IPS-15b (cell line): ENCODE measurements around the gene TMEM213.
"Not testable (repeated sequence)": the region's sequence is repeated elsewhere in the genome, so short reads cannot be mapped to it uniquely, and the experiment has no call there.

Experiments used
- H3K27me3 ChIP-seq: one replicate; pipeline ENCODE4 v1.6.1; 2013; ENCODE audit warnings: low read length; ENCODE audit not compliant: control insufficient read depth, insufficient read depth
- H3K36me3 ChIP-seq: one replicate; pipeline ENCODE4 v1.6.1; 2013; ENCODE audit warnings: low read length; ENCODE audit not compliant: control insufficient read depth, insufficient read depth
- H3K4me1 ChIP-seq: one replicate; pipeline ENCODE4 v1.6.1; 2013; ENCODE audit warnings: mild to moderate bottlenecking, low read length; ENCODE audit not compliant: control insufficient read depth, insufficient read depth
- H3K4me3 ChIP-seq: one replicate; pipeline ENCODE4 v1.5.1; 2013; ENCODE audit warnings: low read depth, low read length
- H3K9ac ChIP-seq: one replicate; pipeline ENCODE4 v1.6.1; 2013; ENCODE audit warnings: low read depth, mild to moderate bottlenecking, low read length
- H3K9me3 ChIP-seq: one replicate; pipeline ENCODE4 v1.6.1; 2013; ENCODE audit warnings: mild to moderate bottlenecking, low read length; ENCODE audit not compliant: control insufficient read depth, insufficient read depth

Gene TMEM213

GRCh38 chr7:138799336-138800000, 1.7 kb downstream of the TMEM213 start:
- Histone ChIP-seq H3K9me3 (no peaks in the 10 kb centered on the region), H3K4me1 (peaks cover 12% of the 10 kb centered on the region), H3K9ac (no peak overlapping the region), H3K27me3 (no peaks in the 10 kb centered on the region), H3K4me3 (no peak overlapping the region), H3K36me3 (no peaks in the 10 kb centered on the region)

DNA sequence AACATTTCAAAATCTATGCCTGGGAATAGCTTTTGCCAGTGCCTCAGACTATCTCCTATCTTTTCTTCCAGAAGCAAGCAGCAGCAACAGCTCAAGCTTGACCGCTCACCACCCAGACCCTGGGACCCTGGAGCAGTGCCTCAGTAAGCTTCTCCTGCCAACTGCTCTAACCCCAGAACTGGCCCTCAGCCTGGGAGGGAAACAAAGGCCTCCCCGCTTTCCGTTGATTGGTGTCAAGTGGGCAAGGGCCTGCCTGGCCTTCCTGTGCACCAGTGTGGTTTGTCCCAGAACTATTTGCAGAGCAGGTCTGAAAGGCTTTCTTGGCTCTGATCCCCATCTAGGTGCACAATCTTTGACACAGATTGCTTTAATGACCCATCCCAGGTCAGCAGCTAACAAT, 3.5 kb downstream of the TMEM213 start:
- no peaks in the 10 kb centered on the region for H3K9me3 ChIP-seq
- no peaks in the 10 kb centered on the region for H3K27me3 ChIP-seq

GRCh38 chr7:138802706-138803105, 4.9 kb downstream of the TMEM213 start:
- no peak overlapping the region for H3K4me3 ChIP-seq
- no peaks in the 10 kb centered on the region for H3K9me3 ChIP-seq
- no peaks in the 10 kb centered on the region for H3K36me3 ChIP-seq
- peaks cover 8% of the 10 kb centered on the region for H3K4me1 ChIP-seq
- H3K27me3 ChIP-seq = no peaks in the 10 kb centered on the region
- H3K9ac ChIP-seq = no peak overlapping the region

More for the DNA sequence above, 3.5 kb downstream of the TMEM213 start:
- Histone ChIP-seq H3K4me3 (no peak overlapping the region), H3K4me1 (peaks cover 12% of the 10 kb centered on the region), H3K36me3 (no peaks in the 10 kb centered on the region), H3K9ac (no peak overlapping the region)

DNA sequence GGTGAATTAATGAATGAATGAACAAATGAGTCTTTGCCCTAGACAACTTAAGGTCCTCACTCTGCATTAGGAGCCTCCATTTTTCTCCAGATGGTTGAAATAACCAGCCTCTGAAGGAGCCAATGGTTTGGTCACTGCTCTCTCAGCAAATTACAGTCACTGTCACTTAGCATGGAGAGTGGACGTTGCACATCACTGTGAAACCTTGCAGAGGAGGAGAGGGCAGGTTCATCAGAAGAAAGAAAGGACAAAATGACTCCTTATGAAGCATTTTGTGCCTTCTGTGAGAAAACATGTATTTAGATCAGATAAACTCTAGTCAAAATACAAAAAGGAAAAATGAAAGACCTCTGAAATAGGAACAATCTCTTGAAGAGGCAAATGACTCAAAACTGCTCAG, 6.8 kb downstream of the TMEM213 start:
- Histone ChIP-seq H3K36me3 (no peaks in the 10 kb centered on the region), H3K27me3 (no peaks in the 10 kb centered on the region), H3K4me1 (no peaks in the 10 kb centered on the region), H3K9ac (no peak overlapping the region), H3K4me3 (no peak overlapping the region), H3K9me3 (no peaks in the 10 kb centered on the region)

GRCh38 chr7:138809346-138809745, 11.6 kb downstream of the TMEM213 start:
- H3K4me3 ChIP-seq = no peak overlapping the region
- no peaks in the 10 kb centered on the region for H3K36me3 ChIP-seq
- H3K4me1 ChIP-seq = no peaks in the 10 kb centered on the region
- H3K9me3 ChIP-seq = no peaks in the 10 kb centered on the region
- H3K9ac ChIP-seq = no peak overlapping the region
- no peaks in the 10 kb centered on the region for H3K27me3 ChIP-seq

DNA sequence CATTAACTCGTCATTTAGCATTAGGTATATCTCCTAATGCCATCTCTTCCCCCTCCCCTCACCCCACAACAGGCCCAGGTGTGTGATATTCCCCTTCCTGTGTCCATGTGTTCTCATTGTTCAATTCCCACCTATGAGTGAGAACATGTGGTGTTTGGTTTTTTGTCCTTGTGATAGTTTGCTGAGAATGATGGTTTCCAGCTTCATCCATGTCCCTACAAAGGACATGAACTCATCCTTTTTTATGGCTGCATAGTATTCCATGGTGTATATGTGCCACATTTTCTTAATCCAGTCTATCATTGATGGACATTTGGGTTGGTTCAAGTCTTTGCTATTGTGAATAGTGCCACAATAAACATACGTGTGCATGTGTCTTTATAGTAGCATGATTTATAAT, 13.5 kb downstream of the TMEM213 start:
- H3K9ac ChIP-seq, H3K27me3 ChIP-seq, H3K36me3 ChIP-seq, H3K9me3 ChIP-seq, H3K4me3 ChIP-seq, H3K4me1 ChIP-seq: not testable (repeated sequence)

DNA sequence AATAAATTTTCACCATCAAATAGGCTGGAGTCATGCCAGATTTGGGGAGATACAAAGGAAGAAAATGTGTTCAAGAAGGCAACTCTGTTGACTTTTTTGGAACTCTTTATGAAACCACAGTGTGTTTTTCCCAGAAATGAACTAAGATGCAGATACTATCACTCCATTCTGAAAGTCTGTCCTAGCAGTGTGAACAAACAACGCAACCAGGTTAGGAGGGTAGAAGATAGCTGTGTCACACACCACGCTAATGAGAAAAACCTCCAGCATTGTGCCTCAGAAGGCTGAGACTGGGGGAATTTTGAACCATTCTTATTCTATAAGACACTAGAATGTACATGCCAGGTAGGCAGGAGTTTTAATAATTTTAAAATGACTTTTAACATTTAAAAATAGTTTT, 16.2 kb downstream of the TMEM213 start:
- Histone ChIP-seq H3K4me3 (no peak overlapping the region), H3K27me3 (no peaks in the 10 kb centered on the region), H3K4me1 (no peaks in the 10 kb centered on the region), H3K9ac (no peak overlapping the region), H3K9me3 (no peaks in the 10 kb centered on the region), H3K36me3 (no peaks in the 10 kb centered on the region)

GRCh38 chr7:138814816-138815332, 17.1 kb downstream of the TMEM213 start:
- no peaks in the 10 kb centered on the region for H3K4me1 ChIP-seq
- H3K36me3 ChIP-seq = no peaks in the 10 kb centered on the region
- no peaks in the 10 kb centered on the region for H3K27me3 ChIP-seq
- H3K9ac ChIP-seq = no peak overlapping the region
- H3K4me3 ChIP-seq = no peak overlapping the region
- H3K9me3 ChIP-seq = no peaks in the 10 kb centered on the region

DNA sequence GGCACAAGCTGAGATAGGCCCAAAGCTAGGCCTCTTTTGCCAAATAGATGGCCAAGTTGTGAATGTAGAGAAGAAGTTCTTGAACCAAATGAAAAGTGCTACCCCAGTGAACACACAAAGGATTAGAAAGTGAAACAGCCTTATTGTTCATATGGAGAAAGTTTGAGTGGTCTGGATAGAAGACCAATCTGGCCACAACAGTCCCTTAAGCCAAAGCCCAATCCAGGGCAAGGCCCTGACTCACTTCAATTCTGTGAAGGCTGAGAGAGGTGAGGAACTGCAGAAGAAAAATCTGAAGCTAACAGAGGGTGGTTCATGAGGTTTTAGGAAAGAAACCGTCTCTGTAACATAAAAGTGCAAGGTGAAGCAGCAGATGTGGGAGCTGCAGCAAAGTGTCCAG, 18.9 kb downstream of the TMEM213 start:
- H3K27me3 ChIP-seq = no peaks in the 10 kb centered on the region
- no peak overlapping the region for H3K9ac ChIP-seq
- H3K36me3 ChIP-seq = no peaks in the 10 kb centered on the region
- no peak overlapping the region for H3K4me3 ChIP-seq
- H3K9me3 ChIP-seq = no peaks in the 10 kb centered on the region
- no peaks in the 10 kb centered on the region for H3K4me1 ChIP-seq

- Histone ChIP-seq H3K9me3 (no peaks in the 10 kb centered on the region), H3K27me3 (no peaks in the 10 kb centered on the region), H3K9ac (no peak overlapping the region), H3K4me1 (no peaks in the 10 kb centered on the region), H3K4me3 (no peak overlapping the region), H3K36me3 (no peaks in the 10 kb centered on the region)
Observed at GRCh38 chr7:138819625-138820024, 21.8 kb downstream of the TMEM213 start.

GRCh38 chr7:138821912-138822311, 24.1 kb downstream of the TMEM213 start:
- Histone ChIP-seq H3K36me3 (no peaks in the 10 kb centered on the region), H3K4me3 (no peak overlapping the region), H3K9me3 (no peaks in the 10 kb centered on the region), H3K27me3 (no peaks in the 10 kb centered on the region), H3K4me1 (no peaks in the 10 kb centered on the region), H3K9ac (no peak overlapping the region)

GRCh38 chr7:138822867-138823535, 25.2 kb downstream of the TMEM213 start:
- H3K27me3 ChIP-seq = no peaks in the 10 kb centered on the region
- H3K4me1 ChIP-seq = no peaks in the 10 kb centered on the region
- no peak overlapping the region for H3K4me3 ChIP-seq
- no peaks in the 10 kb centered on the region for H3K9me3 ChIP-seq
- no peak overlapping the region for H3K9ac ChIP-seq
- no peaks in the 10 kb centered on the region for H3K36me3 ChIP-seq
